KMS-11 (cell line): ENCODE data around the gene MYRF.

ENCODE experiments used
- H2AFZ ChIP-seq: fragments of 200-600 bp; sonication (generic); 2 replicates; pipeline ENCODE4 v1.6.1; 2016; ENCODE audit warnings: antibody characterized with exemption, mixed run types, low read depth
- H3K27ac ChIP-seq: fragments of 200-600 bp; sonication (generic); 2 replicates; pipeline ENCODE4 v1.6.1; 2016; ENCODE audit warnings: mild to moderate bottlenecking, mixed run types
- H3K27me3 ChIP-seq: fragments of 200-600 bp; sonication (generic); 2 replicates; pipeline ENCODE4 v1.6.1; 2017; ENCODE audit warnings: mild to moderate bottlenecking, low read depth, mixed run types, moderate library complexity; ENCODE audit not compliant: insufficient read depth
- H3K36me3 ChIP-seq: fragments of 200-600 bp; sonication (generic); 2 replicates; pipeline ENCODE4 v1.6.1; 2017; ENCODE audit warnings: mild to moderate bottlenecking, mixed run types; ENCODE audit not compliant: insufficient read depth
- H3K4me1 ChIP-seq: fragments of 200-600 bp; sonication (generic); 2 replicates; pipeline ENCODE4 v1.6.1; 2016; ENCODE audit warnings: mild to moderate bottlenecking, low read depth, mixed run types; ENCODE audit not compliant: poor library complexity, severe bottlenecking
- H3K4me2 ChIP-seq: fragments of 200-600 bp; sonication (generic); 2 replicates; pipeline ENCODE4 v1.7.0; 2016; ENCODE audit warnings: mild to moderate bottlenecking, mixed run types
- H3K4me3 ChIP-seq: fragments of 200-600 bp; sonication (generic); IDR thresholded peaks from 2 replicates; pipeline ENCODE4 v1.6.1; 2017; ENCODE audit warnings: low read depth, low read length, mixed read lengths; ENCODE audit not compliant: insufficient read depth
- H3K79me2 ChIP-seq: fragments of 200-600 bp; sonication (generic); 2 replicates; pipeline ENCODE4 v1.6.1; 2016; ENCODE audit warnings: low read depth, mixed run types; ENCODE audit not compliant: insufficient read depth
- H3K9ac ChIP-seq: fragments of 200-600 bp; sonication (generic); 2 replicates; pipeline ENCODE4 v1.6.1; 2016; ENCODE audit warnings: mild to moderate bottlenecking, mixed run types
- H4K20me1 ChIP-seq: fragments of 200-600 bp; sonication (generic); 2 replicates; pipeline ENCODE4 v1.6.1; 2016; ENCODE audit warnings: mild to moderate bottlenecking, mixed run types; ENCODE audit not compliant: insufficient read depth
- CTCF ChIP-seq: fragments of 200-600 bp; sonication (generic); conservative IDR thresholded peaks from 2 replicates; pipeline ENCODE4 v1.6.1; 2017; ENCODE audit warnings: low read depth, mild to moderate bottlenecking, antibody characterized with exemption, low read length, moderate library complexity, mixed read lengths

MYRF gene

DNA sequence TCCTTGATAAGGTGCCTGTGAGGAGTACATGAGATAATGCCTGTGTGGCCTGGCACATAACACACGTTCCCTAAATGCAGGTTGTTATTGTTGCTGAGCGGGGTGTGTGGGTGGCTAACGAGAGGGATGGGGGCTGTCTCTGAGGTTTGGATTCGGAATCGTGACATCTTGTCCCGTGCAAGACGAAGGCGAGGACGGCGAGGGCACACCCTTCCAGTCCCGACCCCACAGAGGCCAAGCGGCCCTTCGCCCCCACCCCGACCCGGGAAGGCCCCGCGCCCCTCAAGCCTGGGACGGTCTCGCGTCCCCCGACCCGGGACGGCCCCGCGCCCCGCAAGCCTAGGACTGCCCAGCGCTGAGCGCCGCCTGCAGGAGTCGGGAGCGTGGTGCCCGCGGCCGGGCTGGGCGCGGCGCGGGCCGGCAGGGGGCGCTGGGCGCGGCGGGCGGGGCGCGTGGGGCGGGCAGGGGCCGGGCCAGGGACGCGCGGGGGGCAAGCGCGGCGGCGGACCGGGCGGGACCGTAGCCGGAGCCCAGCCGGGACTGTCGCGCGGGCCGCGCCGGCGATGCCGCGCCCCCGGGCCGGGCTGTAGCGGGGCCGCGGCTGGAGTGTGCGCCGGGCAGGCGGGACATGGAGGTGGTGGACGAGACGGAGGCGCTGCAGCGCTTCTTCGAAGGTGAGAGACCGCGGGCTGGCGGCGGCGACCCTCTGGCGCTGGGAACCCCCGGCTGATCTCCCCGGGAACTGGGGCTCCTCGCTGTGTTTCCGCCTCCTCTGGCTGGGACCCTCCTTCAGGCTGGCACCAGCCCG lies at the start of gene MYRF:
Gene MYRF, plus strand, starts transcription at position 520 of the 808 bp plus-strand sequence. Its CDS starts 109 bp downstream, at position 629.
- 0 out of 2 replicates have a peak, but pooled peaks have one; percentile 38 for TF ChIP-seq CTCF
- H4K20me1 ChIP-seq = no peaks in the 10 kb centered on the region
- H3K27ac ChIP-seq = no peak within 1 kb of the TSS
- peaks cover 17% of the 10 kb centered on the region; the same call in 1 of the 2 replicates for H3K27me3 ChIP-seq
- H3K4me3 ChIP-seq = no peak within 1 kb of the TSS
- no peak within 1 kb of the TSS for H3K9ac ChIP-seq
- H3K79me2 ChIP-seq = no peaks in the 10 kb centered on the region
- H2AFZ ChIP-seq = peak within 1 kb of the TSS; percentile 60; the same call in 1 of the 2 replicates
- no peaks in the 10 kb centered on the region for H3K36me3 ChIP-seq
- peaks cover 8% of the 10 kb centered on the region for H3K4me1 ChIP-seq
- peak within 1 kb of the TSS; percentile 42 for H3K4me2 ChIP-seq

GRCh38 chr11:61702701-61703312 lies 49.6 kb upstream of the MYRF start:
- Histone ChIP-seq H3K27me3 (peaks cover 70% of the 10 kb centered on the region), H3K4me2 (no peak overlapping the region), H3K4me1 (no peaks in the 10 kb centered on the region), H3K79me2 (no peaks in the 10 kb centered on the region), H3K4me3 (no peak overlapping the region), H4K20me1 (no peaks in the 10 kb centered on the region), H3K27ac (no peak overlapping the region), H3K9ac (no peak overlapping the region), H3K36me3 (no peaks in the 10 kb centered on the region), H2AFZ (no peak overlapping the region)
- no peak for TF ChIP-seq CTCF

- Histone ChIP-seq H4K20me1 (no peaks in the 10 kb centered on the region), H3K9ac (no peak overlapping the region), H3K27me3 (peaks cover 76% of the 10 kb centered on the region), H2AFZ (no peak overlapping the region), H3K4me2 (no peak overlapping the region), H3K36me3 (no peaks in the 10 kb centered on the region), H3K79me2 (no peaks in the 10 kb centered on the region), H3K4me1 (no peaks in the 10 kb centered on the region), H3K27ac (no peak overlapping the region), H3K4me3 (no peak overlapping the region)
- TF ChIP-seq CTCF = no peak
These were observed 47.6 kb upstream of the MYRF start for GRCh38 chr11:61704838-61705237.

- H2AFZ ChIP-seq = no peak overlapping the region
- no peaks in the 10 kb centered on the region for H3K79me2 ChIP-seq
- no peaks in the 10 kb centered on the region for H3K4me1 ChIP-seq
- peaks cover 81% of the 10 kb centered on the region for H3K27me3 ChIP-seq
- H3K4me3 ChIP-seq = no peak overlapping the region
- H3K9ac ChIP-seq = no peak overlapping the region
- no peak overlapping the region for H3K4me2 ChIP-seq
- TF ChIP-seq CTCF = no peak
- no peak overlapping the region for H3K27ac ChIP-seq
- H4K20me1 ChIP-seq = no peaks in the 10 kb centered on the region
- H3K36me3 ChIP-seq = no peaks in the 10 kb centered on the region
These were observed 45.7 kb upstream of the MYRF start for GRCh38 chr11:61706452-61707400.
